Liver (tissue), 3 donors: ENCODE results near the gene NBPF4.

Source experiments
- CTCF ChIP-seq: fragments of 150-350 bp; IDR thresholded peaks from 2 replicates; pipeline ENCODE4 v1.5.1; 2017; ENCODE audit warnings: improper control_type of control experiment, low read depth, low read length; ENCODE audit not compliant: missing input control
- GABPA ChIP-seq, 2 donors: IDR thresholded peaks in 1 of 2; conservative IDR thresholded peaks in 1 of 2; 2 replicates each; pipeline ENCODE4 v1.6.1; 2016; ENCODE audit warnings: antibody characterized with exemption in 2 of 2, mild to moderate bottlenecking in 1 of 2, moderate library complexity in 1 of 2
- SP1 ChIP-seq: IDR thresholded peaks from 2 replicates; pipeline ENCODE4 v1.6.1; 2018; ENCODE audit warnings: antibody characterized with exemption, mild to moderate bottlenecking
- donor health status: healthy.
- donor health status: healthy.

- TF ChIP-seq GABPA (IDR thresholded peaks at IDR 0.05 in 1 of 2, conservative IDR thresholded peaks at IDR 0.05 in 1 of 2) = no peak
- TF ChIP-seq CTCF = no peak
- TF ChIP-seq SP1 = no peak
Observed at GRCh38 chr1:108182959-108183700, 60.7 kb downstream of the NBPF4 start.
